Endometrial microvascular endothelial cells (primary cell): ENCODE data around the gene PI3. TPM values are rescaled to one million over a fixed set of nuclear protein-coding genes. Genes with fewer than 3 reads are reported as not detected.
"Not testable (repeated sequence)": the region's sequence is repeated elsewhere in the genome, so short reads cannot be mapped to it uniquely, and the experiment has no call there.

Experiments
- in situ Hi-C: cut with HindIII; loops from 2 replicates; pipeline ENCODE4 v1.10.0; 2017; ENCODE audit warnings: low sequenced_read_pairs, low pct_unique_long_range_greater_than_20kb; ENCODE audit errors: inconsistent ontology term
- total RNA-seq: library from RNA; depleted of rRNA; stranded (reverse); fragments of >200 nt; gene quantifications from one replicate; pipeline ENCODE4 v1.2.3, GENCODE V29; 2015; ENCODE audit errors: inconsistent ontology term

PI3 gene
- total RNA-seq, result not detected

DNA sequence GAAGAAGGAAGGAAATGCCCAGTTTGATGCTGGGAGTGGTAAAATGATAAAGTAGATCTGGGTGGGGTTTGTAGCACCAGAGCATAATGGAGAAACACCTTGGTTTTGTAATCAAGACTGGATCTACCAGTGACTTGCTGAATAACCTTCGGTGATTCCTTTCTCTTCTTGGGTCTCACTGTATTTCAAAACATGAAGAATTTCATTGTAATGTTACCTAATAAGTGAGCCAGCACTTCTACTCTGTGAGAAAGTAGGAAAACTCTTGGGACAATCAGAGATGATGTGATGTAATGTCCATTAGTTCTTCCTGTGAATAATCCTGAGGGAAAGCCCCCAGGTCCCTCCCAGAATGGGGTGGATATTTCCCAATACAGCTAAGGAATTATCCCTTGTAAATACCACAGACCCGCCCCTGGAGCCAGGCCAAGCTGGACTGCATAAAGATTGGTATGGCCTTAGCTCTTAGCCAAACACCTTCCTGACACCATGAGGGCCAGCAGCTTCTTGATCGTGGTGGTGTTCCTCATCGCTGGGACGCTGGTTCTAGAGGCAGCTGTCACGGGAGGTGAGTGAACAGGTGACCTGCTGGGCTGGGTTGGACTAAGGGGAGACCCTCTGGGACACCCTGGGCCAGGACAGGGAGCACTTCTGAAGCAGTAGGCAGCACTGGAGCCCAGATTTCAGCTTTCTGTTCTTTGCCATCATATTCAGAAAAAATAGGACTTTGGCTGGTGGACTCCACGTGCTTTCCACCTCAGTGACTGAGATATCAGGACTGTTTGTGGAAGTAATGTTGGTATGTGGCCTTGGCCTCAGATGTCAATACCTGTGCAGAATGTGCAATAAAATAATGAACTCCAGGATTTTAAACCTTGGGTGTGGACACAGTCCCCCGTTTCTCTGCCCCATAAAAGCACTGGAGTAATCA is at the start of gene PI3:
Gene PI3 (plus strand): TSS at position 469 of the 931 bp plus-strand sequence. CDS start 21 bp downstream, at position 490.
- in situ Hi-C loops, result no loop called here

GRCh38 chr20:45128099-45128498 is 46.6 kb upstream of the PI3 start:
- in situ Hi-C loops, result no loop called here

DNA sequence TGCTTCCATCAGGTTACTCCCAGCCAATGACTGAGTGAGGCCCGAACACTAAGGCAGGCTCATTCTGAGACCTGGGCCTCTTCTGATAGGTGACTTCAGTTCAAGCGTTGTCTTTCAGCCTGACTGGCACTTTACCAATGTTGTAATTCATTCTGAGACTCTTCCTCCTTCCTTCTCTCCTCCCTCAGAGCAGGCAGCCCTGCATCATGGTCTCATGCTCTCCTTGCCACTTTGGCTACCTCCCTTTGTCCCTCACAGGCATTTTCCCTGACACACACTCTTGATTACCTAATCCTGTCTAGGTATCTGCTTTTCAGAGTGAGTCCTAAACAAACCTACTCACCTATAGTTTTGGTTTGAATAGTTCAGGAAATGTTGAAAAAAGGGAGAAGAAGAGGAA is 37.8 kb upstream of the PI3 start:
- in situ Hi-C loops, result no loop called here

GRCh38 chr20:45138561-45139300 is 36.0 kb upstream of the PI3 start:
- in situ Hi-C loops, result no loop called here

- in situ Hi-C loops, result not testable (repeated sequence)
These were observed 34.8 kb upstream of the PI3 start for GRCh38 chr20:45139733-45140375.

GRCh38 chr20:45140836-45141235 is 33.9 kb upstream of the PI3 start:
- in situ Hi-C loops, result no loop called here

DNA sequence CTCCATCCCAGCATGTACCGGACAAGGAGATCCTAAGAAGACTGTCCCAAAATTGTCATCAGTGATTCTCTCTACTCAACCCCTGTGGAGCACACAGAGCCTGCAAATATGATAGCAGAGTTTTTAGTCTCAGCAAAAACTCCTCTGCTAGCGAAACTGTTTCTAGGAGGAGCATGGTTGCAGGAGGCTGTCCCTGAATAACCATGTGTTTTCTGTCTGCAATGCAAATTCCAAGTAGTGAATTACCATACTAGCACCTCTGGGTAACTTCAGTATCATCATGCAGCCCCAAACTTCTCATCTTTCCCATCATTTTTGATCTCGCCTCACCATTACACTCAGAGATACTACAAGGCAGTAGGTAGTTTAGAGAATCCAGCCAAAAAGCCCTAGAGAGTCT is 25.6 kb upstream of the PI3 start:
- in situ Hi-C loops, result no loop called here

- in situ Hi-C loops, result no loop called here
These were observed 22.3 kb upstream of the PI3 start for GRCh38 chr20:45152405-45152804.

GRCh38 chr20:45153147-45153546 is 21.6 kb upstream of the PI3 start:
- in situ Hi-C loops, result no loop called here

DNA sequence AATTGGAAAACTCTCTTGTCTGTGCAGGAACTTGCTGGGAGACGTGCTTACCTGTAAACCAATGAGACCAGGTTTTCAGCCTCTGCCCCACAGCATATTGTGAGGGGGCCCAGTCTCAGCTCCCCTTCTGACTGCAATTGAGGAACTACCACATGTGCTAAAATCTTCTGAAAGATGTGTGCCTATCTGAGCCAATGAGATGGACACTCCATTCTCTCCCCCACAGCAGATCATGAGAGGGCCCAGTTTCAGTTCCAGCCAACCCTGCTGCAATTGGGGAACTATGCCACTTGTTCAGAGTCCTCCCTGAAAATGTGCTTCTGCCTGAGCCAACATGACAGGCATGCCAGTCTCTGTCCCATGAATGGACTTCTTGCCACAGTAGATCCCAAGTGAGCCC is 20.9 kb upstream of the PI3 start:
- in situ Hi-C loops, result no loop called here

- in situ Hi-C loops, result no loop called here
These were observed 20.5 kb upstream of the PI3 start for GRCh38 chr20:45154183-45154582.

GRCh38 chr20:45154794-45155193 is 19.9 kb upstream of the PI3 start:
- in situ Hi-C loops, result not testable (repeated sequence)

DNA sequence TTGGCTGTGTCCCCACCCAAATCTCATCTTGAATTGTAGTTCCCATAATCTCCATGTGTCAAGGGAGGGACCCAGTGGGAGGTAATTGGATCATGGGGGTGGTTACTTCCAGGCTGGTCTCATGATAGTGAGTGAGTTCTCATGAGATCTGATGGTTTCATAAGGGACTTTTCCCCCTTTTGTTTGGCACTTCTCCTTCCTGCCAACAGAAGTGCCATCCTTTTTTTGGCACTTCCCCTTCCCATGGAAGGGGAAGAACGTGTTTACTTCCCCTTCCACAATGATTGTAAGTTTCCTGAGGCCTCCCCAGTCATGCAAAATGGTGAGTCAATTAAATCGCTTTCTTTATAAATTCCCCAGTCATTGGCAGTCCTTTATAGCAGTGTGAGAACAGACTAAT is 18.0 kb upstream of the PI3 start:
- in situ Hi-C loops, result no loop called here

DNA sequence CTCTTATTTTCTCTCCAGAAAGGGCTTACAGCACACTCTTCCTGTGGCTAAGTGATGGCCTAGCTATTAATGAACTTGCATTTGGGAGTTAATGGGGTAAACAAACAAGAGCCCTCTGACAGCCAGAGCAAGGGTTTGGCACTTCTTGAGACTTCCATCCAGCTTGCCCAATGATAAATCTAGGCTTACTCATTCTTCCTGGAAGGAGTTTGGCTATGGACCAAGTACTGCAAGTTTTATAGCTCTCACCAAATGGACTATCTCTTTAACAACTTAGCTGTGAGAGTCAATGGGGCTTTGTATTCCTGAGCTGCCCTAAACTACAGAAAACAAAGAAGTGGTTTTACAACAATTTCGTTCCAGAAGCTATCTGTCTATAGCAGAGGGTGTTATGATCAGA is 16.7 kb upstream of the PI3 start:
- in situ Hi-C loops, result no loop called here

GRCh38 chr20:45163083-45163803 is 11.5 kb upstream of the PI3 start:
- in situ Hi-C loops, result no loop called here

DNA sequence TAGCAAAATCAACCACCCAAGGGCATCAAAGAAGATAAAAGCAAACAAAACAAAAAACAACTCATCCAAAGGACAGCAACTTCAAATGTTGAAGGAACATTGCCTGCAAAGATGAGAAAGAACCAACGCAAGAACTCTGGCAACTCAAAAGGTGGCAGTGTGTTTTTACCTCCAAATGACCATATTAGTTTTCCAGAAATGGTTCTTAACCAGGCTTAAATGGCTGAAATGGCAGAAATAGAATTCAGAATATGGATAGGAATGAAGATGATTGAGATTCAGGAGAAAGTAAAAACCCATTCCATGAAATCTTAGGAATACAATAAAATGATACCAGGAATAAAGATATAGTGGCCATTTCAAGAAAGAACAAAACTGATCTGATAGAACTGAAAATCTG is 9.8 kb upstream of the PI3 start:
- in situ Hi-C loops, result no loop called here

GRCh38 chr20:45173522-45173921 is 1.2 kb upstream of the PI3 start:
- in situ Hi-C loops, result no loop called here

- in situ Hi-C loops, result no loop called here
These were observed 2.0 kb downstream of the PI3 start for GRCh38 chr20:45176526-45177267.
